ENCODE data around the gene VOPP1. TPM values are rescaled to one million over a fixed set of nuclear protein-coding genes. Genes with fewer than 3 reads are reported as not detected.

The VOPP1 gene
- total and polyA plus RNA-seq, 10 of the 15 experiments (the other 5 are each of a cell fraction or from before 2014, with no cell fraction given) = 32.8 to 206 (median 129) TPM

DNA sequence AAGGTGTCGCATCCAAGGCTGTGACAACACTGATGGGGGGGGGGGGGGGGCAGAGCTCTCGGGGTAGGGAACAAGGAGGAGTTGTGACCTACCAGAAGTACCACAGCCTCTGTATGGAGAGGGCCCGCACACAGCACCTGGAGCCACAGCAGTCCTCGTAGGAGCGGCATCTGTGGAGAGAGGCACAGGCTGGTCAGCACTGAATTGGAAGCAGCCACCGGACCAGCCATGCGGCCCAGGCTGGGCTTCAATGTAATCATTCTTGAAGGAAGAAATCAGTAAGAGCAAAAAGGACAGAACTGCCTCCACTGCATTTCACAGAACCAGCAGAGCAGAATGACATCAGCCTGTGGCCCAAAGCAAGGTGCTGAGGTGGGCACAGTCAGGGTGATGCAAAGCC is 74.8 kb downstream of the VOPP1 start (continued):
- no peak for TF ChIP-seq STAT1 (conservative IDR thresholded peaks at IDR 0.05)

DNA sequence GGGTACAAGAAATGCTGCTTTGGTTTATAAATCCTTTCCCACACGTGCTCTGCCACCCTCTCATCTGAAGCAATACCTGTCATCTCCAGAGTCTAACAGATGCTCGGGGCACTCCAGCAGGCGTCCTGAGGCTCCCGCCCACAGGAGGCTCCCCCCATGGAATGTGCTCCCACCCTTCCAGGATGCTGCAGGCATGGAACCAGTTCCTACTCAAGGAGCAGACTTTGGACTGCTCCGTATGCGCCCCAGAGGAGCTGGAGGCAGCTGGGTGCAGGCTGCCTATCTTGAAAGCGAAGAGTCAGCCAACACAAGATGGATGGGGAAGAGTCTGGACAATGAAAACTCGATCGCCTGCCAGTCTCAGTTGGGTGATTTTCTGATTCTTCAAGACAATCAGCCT is 75.4 kb downstream of the VOPP1 start:
- H3K27me3 ChIP-seq (replicated peaks in 1 of 2; ENCODE audit: control insufficient read depth in 2 of 2, insufficient read depth in 2 of 2, low read length in 1 of 2) = no peaks in the 10 kb centered on the region
- no peaks in the 10 kb centered on the region for H3K4me1 ChIP-seq (ENCODE audit: control insufficient read depth, insufficient read depth, low read length)
- H4K20me1 ChIP-seq (ENCODE audit: control insufficient read depth, insufficient read depth) = peaks cover 9% of the 10 kb centered on the region
- no peak overlapping the region for H3K4me2 ChIP-seq (ENCODE audit: control insufficient read depth, insufficient read depth)
- intact Hi-C loops (cut with micrococcal nuclease; ENCODE audit: unreplicated experiment) (no loop called here), in situ Hi-C loops (cut with MboI) (no loop called here)
- ATAC-seq (no peak), FAIRE-seq (no peak), DNase-seq (ENCODE audit: low read depth, low spot score) (no peak)
- H3K79me2 ChIP-seq (ENCODE audit: control insufficient read depth, insufficient read depth, low read length) = peaks cover 21% of the 10 kb centered on the region
- H3K4me3 ChIP-seq = no peak overlapping the region
- ChIA-PET SMC1A (ENCODE audit: uncharacterized antibody, unreplicated experiment) (interaction anchor here (0.7 kb wide), 1 partner anchor 12 kb away, joined by 3 read pairs; no protein-coding TSS in a partner anchor), RAD21 (ENCODE audit: unreplicated experiment) (no interaction called here), POLR2A (no interaction called here), CTCF (interaction anchor here (1.1 kb wide), 1 partner anchor 8 kb away, joined by 4 read pairs; no protein-coding TSS in a partner anchor)
- peaks cover 46 to 52% of the 10 kb centered on the region in 2 experiments for H3K36me3 ChIP-seq (ENCODE audit: control insufficient read depth in 2 of 2, insufficient read depth in 2 of 2, low read length in 1 of 2)
- 92% methylated on average over 9 of the region's 9 CpGs for WGBS (ENCODE audit: insufficient coverage, insufficient replicate concordance, low lambda C conversion rate, missing lambda C conversion rate)
- H2AFZ ChIP-seq (ENCODE audit: control insufficient read depth, low read depth, low read length) = no peak overlapping the region
- H3K9me3 ChIP-seq (replicated peaks; ENCODE audit: control insufficient read depth, insufficient read depth, low read length) = no peaks in the 10 kb centered on the region
- no peak overlapping the region for H3K9ac ChIP-seq (ENCODE audit: control insufficient read depth, insufficient read depth, low read length)
- BruUV-seq (replicated peaks) = no TSS peak
- H3K27ac ChIP-seq (ENCODE audit: control insufficient read depth, insufficient read depth) = no peak overlapping the region
- no peak for TF ChIP-seq NR2C2 (IDR thresholded peaks at IDR 0.05; ENCODE audit: borderline replicate concordance, control insufficient read depth, insufficient read length, low read depth)
- TF ChIP-seq SREBF2 (IDR thresholded peaks at IDR 0.05; ENCODE audit: low read length) = no peak
- TF ChIP-seq SP1 (IDR thresholded peaks at IDR 0.05; ENCODE audit: low read depth, low read length) = no peak
- no peak for TF ChIP-seq ETV6 (conservative IDR thresholded peaks at IDR 0.05 in 1 of 2, IDR thresholded peaks at IDR 0.05 in 1 of 2; ENCODE audit: borderline replicate concordance in 1 of 2, low read depth in 1 of 2)

DNA sequence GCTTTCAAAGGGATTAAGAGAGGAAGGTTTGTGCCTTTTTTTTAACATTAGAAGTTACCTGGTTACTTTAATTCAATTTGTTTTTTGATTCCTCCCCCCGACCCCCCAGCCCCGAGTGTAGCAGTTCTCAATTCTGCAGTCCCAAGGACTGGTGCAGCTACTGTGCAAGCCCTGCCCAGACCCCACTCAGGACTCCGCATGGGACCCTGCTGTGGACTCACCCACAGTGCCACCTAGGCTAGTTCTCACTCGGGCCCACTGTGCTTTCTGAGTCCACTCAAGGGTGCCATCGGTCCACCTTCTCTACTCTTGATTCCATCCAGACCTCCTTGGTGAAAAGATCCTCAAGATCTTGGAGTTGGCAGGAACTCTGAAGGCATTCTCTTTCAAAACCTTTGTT is 77.4 kb downstream of the VOPP1 start:
- H3K9ac ChIP-seq (ENCODE audit: control insufficient read depth, insufficient read depth, low read length) = no peak overlapping the region
- H3K4me1 ChIP-seq (ENCODE audit: control insufficient read depth, insufficient read depth, low read length) = no peaks in the 10 kb centered on the region
- H3K9me3 ChIP-seq (replicated peaks; ENCODE audit: control insufficient read depth, insufficient read depth, low read length) = no peaks in the 10 kb centered on the region
- ChIA-PET CTCF (interaction anchor here (1.2 kb wide), 1 partner anchor 98 kb away, joined by 4 read pairs; no protein-coding TSS in a partner anchor), POLR2A (no interaction called here), RAD21 (ENCODE audit: unreplicated experiment) (no interaction called here), SMC1A (ENCODE audit: uncharacterized antibody, unreplicated experiment) (no interaction called here)
- no peaks in the 10 kb centered on the region for H3K27me3 ChIP-seq (replicated peaks in 1 of 2; ENCODE audit: control insufficient read depth in 2 of 2, insufficient read depth in 2 of 2, low read length in 1 of 2)
- TF ChIP-seq POLR2A (IDR thresholded peaks at IDR 0.05; ENCODE audit: low read depth, low read length) = 0 out of 2 replicates have a peak, but pooled peaks have one; percentile 3
- 0 out of 2 replicates have a peak, but pooled peaks have one; percentile 6 for TF ChIP-seq POLR2AphosphoS2 (IDR thresholded peaks at IDR 0.05; ENCODE audit: low read depth, low read length)
- no peak for TF ChIP-seq IRF4 (IDR thresholded peaks at IDR 0.05; ENCODE audit: low read depth, low read length)
- no peak for TF ChIP-seq EED (IDR thresholded peaks at IDR 0.05; ENCODE audit: low read depth)
- peaks cover 8% of the 10 kb centered on the region for H3K79me2 ChIP-seq (ENCODE audit: control insufficient read depth, insufficient read depth, low read length)
- intact Hi-C loops (cut with micrococcal nuclease; ENCODE audit: unreplicated experiment) (no loop called here), in situ Hi-C loops (cut with MboI) (no loop called here)
- ATAC-seq (no peak), DNase-seq (ENCODE audit: low read depth, low spot score) (no peak), FAIRE-seq (no peak)
- WGBS (ENCODE audit: insufficient coverage, insufficient replicate concordance, low lambda C conversion rate, missing lambda C conversion rate) = 85% methylated on average over 5 of the region's 5 CpGs
- H4K20me1 ChIP-seq (ENCODE audit: control insufficient read depth, insufficient read depth) = peaks cover 1% of the 10 kb centered on the region
- H3K4me3 ChIP-seq = no peak overlapping the region
- BruUV-seq (replicated peaks) = TSS peak; percentile 6
- H3K4me2 ChIP-seq (ENCODE audit: control insufficient read depth, insufficient read depth) = no peak overlapping the region
- no peak overlapping the region for H2AFZ ChIP-seq (ENCODE audit: control insufficient read depth, low read depth, low read length)
- H3K27ac ChIP-seq (ENCODE audit: control insufficient read depth, insufficient read depth) = no peak overlapping the region
- peaks cover 47 to 56% of the 10 kb centered on the region in 2 experiments for H3K36me3 ChIP-seq (ENCODE audit: control insufficient read depth in 2 of 2, insufficient read depth in 2 of 2, low read length in 1 of 2)
